Left lung (tissue), 10 donors: ENCODE results near the gene ERFL. TPM values are rescaled to one million over a fixed set of nuclear protein-coding genes. Genes with fewer than 3 reads are reported as not detected.

Source experiments
- ATAC-seq: fragments of 200-7000 bp; cut with Tn5 transposase; one replicate; pipeline ENCODE4 v1.9.1; 2020; ENCODE audit warnings: moderate library complexity
- DNase-seq, 4 donors: peaks; one replicate each; pipeline ENCODE4 v3.0.0-alpha.2; 2013 to 2020
- H3K27ac ChIP-seq, 2 donors: fragments of 200-600 bp; sonication (generic) in 1 of 2; one replicate each; pipeline versions ENCODE4 v1.5.0 to v1.8.0; 2020 to 2021
- H3K27me3 ChIP-seq, 2 donors: fragments of 200-600 bp; sonication (generic) in 1 of 2; one replicate each; pipeline versions ENCODE4 v1.5.0 to v1.8.0; 2020 to 2021
- H3K36me3 ChIP-seq, 2 donors: fragments of 200-600 bp; sonication (generic) in 1 of 2; one replicate each; pipeline versions ENCODE4 v1.5.0 to v1.8.0; 2020 to 2021
- H3K4me1 ChIP-seq, 2 donors: fragments of 200-600 bp; one replicate each; pipeline ENCODE4 v1.8.0; 2021
- H3K4me3 ChIP-seq, 2 donors: fragments of 200-600 bp; sonication (generic) in 1 of 2; one replicate each; pipeline versions ENCODE4 v1.5.0 to v1.8.0; 2020 to 2021; ENCODE audit warnings: mild to moderate bottlenecking in 1 of 2
- H3K9me3 ChIP-seq, 2 donors: fragments of 200-600 bp; sonication (generic) in 1 of 2; one replicate each; pipeline versions ENCODE4 v1.5.0 to v1.8.0; 2020 to 2021
- intact Hi-C, 2 donors: fragments of 100-400 bp; cut with DNase I; formaldehyde crosslinking; loops; one replicate each; pipeline versions ENCODE4 v1.11.2 to v1.14.2; 2022
- polyA plus RNA-seq, 6 donors: library from polyadenylated mRNA; unstranded; fragments of 120-200 nt; gene quantifications; one replicate each; pipeline ENCODE4 v1.2.1, GENCODE V29; 2013; ENCODE audit not compliant: insufficient read length in 6 of 6
- total RNA-seq, 2 donors: library from RNA; stranded (reverse); fragmentation: NEBNext Ultra II Directional; extraction: Animal tissue kit (Norgen Biotek cat#: 25700); gene quantifications; one replicate each; pipeline ENCODE4 v1.2.1, GENCODE V29; 2021
- TF ChIP-seq, protein P1 (sequence below), 2 donors: fragments of 200-600 bp; sonication (generic) in 1 of 2; IDR thresholded peaks; one replicate each; pipeline versions ENCODE4 v1.5.0 to v1.8.0; 2021; ENCODE audit warnings: antibody characterized with exemption in 2 of 2
- donor health status: DM: no; HTN: yes; CAD: no.
- donor health status: DM: no; HTN: no; CAD: no.

ERFL gene
- total and polyA plus RNA-seq, 8 donors: 0.08 to 0.38 (median 0.26) TPM; not detected in 2

GRCh38 chr19:41901707-41902360 is 26.4 kb downstream of the ERFL start:
- TF ChIP-seq, protein P1, sequence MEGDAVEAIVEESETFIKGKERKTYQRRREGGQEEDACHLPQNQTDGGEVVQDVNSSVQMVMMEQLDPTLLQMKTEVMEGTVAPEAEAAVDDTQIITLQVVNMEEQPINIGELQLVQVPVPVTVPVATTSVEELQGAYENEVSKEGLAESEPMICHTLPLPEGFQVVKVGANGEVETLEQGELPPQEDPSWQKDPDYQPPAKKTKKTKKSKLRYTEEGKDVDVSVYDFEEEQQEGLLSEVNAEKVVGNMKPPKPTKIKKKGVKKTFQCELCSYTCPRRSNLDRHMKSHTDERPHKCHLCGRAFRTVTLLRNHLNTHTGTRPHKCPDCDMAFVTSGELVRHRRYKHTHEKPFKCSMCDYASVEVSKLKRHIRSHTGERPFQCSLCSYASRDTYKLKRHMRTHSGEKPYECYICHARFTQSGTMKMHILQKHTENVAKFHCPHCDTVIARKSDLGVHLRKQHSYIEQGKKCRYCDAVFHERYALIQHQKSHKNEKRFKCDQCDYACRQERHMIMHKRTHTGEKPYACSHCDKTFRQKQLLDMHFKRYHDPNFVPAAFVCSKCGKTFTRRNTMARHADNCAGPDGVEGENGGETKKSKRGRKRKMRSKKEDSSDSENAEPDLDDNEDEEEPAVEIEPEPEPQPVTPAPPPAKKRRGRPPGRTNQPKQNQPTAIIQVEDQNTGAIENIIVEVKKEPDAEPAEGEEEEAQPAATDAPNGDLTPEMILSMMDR (IDR thresholded peaks at IDR 0.05): no peak
- DNase-seq (peak in 1 of 4 donors; percentile 61), ATAC-seq (no peak)
- Histone ChIP-seq H3K36me3 (peaks cover 6 to 99% of the 10 kb centered on the region in 2 donors), H3K27ac (no peak overlapping the region), H3K4me1 (no peaks in the 10 kb centered on the region), H3K9me3 (no peaks in the 10 kb centered on the region), H3K4me3 (no peak overlapping the region), H3K27me3 (no peaks in the 10 kb centered on the region)
- intact Hi-C loops: no loop called here

DNA sequence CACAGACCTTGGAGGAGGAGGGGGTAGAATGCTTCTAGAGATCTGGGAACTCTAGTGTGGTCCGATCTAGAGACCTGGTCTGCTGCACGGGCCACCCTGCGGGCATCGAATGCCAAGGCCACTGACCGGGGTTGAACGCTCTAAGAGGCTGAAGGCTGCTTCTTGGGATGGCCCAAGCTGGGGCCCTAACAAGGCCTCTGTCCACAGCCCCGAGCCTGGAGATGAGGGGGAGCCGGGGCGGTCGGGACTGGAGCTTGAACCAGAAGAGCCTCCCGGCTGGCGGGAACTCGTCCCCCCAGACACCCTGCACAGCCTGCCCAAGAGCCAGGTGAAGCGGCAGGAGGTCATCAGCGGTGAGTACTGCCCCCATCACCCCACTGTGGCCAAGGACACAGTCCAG is 30.0 kb downstream of the ERFL start:
- H3K36me3 ChIP-seq: peaks cover 6 to 90% of the 10 kb centered on the region in 2 donors
- H3K9me3 ChIP-seq: no peaks in the 10 kb centered on the region
- no peaks in the 10 kb centered on the region for H3K4me1 ChIP-seq
- TF ChIP-seq, protein P1 (IDR thresholded peaks at IDR 0.05): no peak
- H3K27me3 ChIP-seq: no peaks in the 10 kb centered on the region
- no peak overlapping the region for H3K4me3 ChIP-seq
- no peak overlapping the region for H3K27ac ChIP-seq
- ATAC-seq (no peak), DNase-seq (peak in 1 of 4 donors; percentile 68)
- intact Hi-C loops: no loop called here

DNA sequence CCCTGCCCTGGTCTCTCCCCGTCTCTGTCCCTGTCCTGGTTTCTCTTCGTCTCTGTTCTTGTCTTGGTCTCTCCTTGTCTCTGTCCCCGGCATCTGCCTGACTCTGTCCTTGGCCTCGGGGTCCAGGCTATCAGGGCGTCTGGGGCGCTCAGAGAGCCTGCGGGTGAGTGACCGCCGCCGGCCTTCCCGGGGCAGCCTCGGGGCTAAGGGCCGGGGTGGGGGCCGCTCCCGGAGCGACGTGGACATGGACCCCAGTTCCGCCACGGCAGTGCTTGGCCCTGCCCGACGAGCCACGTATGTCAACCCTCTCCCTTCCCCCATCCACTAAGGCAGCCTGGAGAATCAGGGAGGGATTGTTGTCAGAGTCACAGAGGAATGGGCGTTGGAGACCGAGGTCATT is 30.4 kb downstream of the ERFL start:
- Histone ChIP-seq H3K27ac (no peak overlapping the region), H3K9me3 (no peaks in the 10 kb centered on the region), H3K36me3 (peaks cover 6 to 89% of the 10 kb centered on the region in 2 donors), H3K27me3 (no peaks in the 10 kb centered on the region), H3K4me3 (no peak overlapping the region), H3K4me1 (no peaks in the 10 kb centered on the region)
- intact Hi-C loops: no loop called here
- TF ChIP-seq, protein P1 (IDR thresholded peaks at IDR 0.05): no peak
- DNase-seq (peak in 1 of 4 donors; percentile 72), ATAC-seq (no peak)

DNA sequence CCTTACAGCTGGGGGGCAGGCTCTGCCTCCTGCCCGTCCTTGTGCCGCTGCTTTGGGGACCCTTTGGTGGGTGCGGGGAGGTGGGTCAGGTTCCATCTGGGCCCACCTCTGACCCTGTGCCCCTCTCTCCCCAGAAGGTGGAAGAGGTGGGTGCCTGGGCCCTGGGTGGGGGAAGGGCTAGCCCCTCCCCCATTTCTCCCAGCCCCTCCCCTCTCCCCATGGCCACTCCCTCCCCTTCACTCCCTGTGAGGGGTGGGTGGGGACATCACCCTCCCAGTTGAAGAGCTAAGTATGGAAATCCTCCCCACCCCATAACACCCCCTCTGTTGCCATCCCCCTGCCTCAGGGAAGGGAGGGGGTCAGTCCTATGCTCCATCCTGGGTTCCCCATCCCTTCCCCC is 31.1 kb downstream of the ERFL start:
- Histone ChIP-seq H3K4me1 (no peaks in the 10 kb centered on the region), H3K27ac (no peak overlapping the region), H3K9me3 (no peaks in the 10 kb centered on the region), H3K27me3 (no peaks in the 10 kb centered on the region), H3K4me3 (no peak overlapping the region), H3K36me3 (peaks cover 6 to 89% of the 10 kb centered on the region in 2 donors)
- no peak for DNase-seq
- no peak for ATAC-seq
- TF ChIP-seq, protein P1 (IDR thresholded peaks at IDR 0.05): no peak
- intact Hi-C loops: no loop called here

- no peaks in the 10 kb centered on the region for H3K27me3 ChIP-seq
- no peaks in the 10 kb centered on the region for H3K9me3 ChIP-seq
- intact Hi-C loops: no loop called here
- no peak for ATAC-seq
- no peak overlapping the region for H3K4me3 ChIP-seq
- peaks cover 0 to 89% of the 10 kb centered on the region in 2 donors for H3K36me3 ChIP-seq
- DNase-seq: no peak
- H3K4me1 ChIP-seq: no peaks in the 10 kb centered on the region
- TF ChIP-seq, protein P1 (IDR thresholded peaks at IDR 0.05): no peak
- no peak overlapping the region for H3K27ac ChIP-seq
Observed at GRCh38 chr19:41896581-41896942, 31.7 kb downstream of the ERFL start.
